ENCODE results near the gene CST5. TPM values are rescaled to one million over a fixed set of nuclear protein-coding genes. Genes with fewer than 3 reads are reported as not detected.

The CST5 gene
- total RNA-seq, 1 donor from 2014 or later = 0.50 TPM

GRCh38 chr20:23923891-23924435 lies 44.4 kb upstream of the CST5 start:
- no peaks in the 10 kb centered on the region for H4K20me1 ChIP-seq (ENCODE audit: insufficient read depth, low read length)
- H3K36me3 ChIP-seq (ENCODE audit: insufficient read depth, low read length) = no peaks in the 10 kb centered on the region
- FAIRE-seq (no peak), DNase-seq (ENCODE audit: low read depth) (no peak)
- peaks cover 12% of the 10 kb centered on the region for H3K4me1 Mint-ChIP-seq (ENCODE audit: low read depth, unreplicated experiment)
- no peaks in the 10 kb centered on the region for H3K9me3 ChIP-seq (ENCODE audit: insufficient read depth, low read depth, low read length)
- H3K27me3 Mint-ChIP-seq (ENCODE audit: low read depth, unreplicated experiment) = peaks cover 28% of the 10 kb centered on the region
- TF ChIP-seq EZH2 (IDR thresholded peaks at IDR 0.05; ENCODE audit: insufficient read depth, low read length) (no peak), CTCF (IDR thresholded peaks at IDR 0.05; ENCODE audit: insufficient read depth, low read depth, low read length) (no peak)
- no peaks in the 10 kb centered on the region for H3K27me3 ChIP-seq (ENCODE audit: insufficient read depth, low read length)
- H3K9me3 Mint-ChIP-seq (ENCODE audit: unreplicated experiment) = no peaks in the 10 kb centered on the region
- no peak overlapping the region for H2AFZ ChIP-seq (ENCODE audit: low read depth, low read length)
- no peak overlapping the region for H3K27ac Mint-ChIP-seq (ENCODE audit: unreplicated experiment)
- no peaks in the 10 kb centered on the region for H3K79me2 ChIP-seq (ENCODE audit: insufficient read depth, low read length)
- H3K4me1 ChIP-seq (ENCODE audit: insufficient read depth, low read length) = no peaks in the 10 kb centered on the region
- no peak overlapping the region for H3K4me3 Mint-ChIP-seq (ENCODE audit: unreplicated experiment)
- H3K9ac ChIP-seq (ENCODE audit: low read length) = no peak overlapping the region
- H3K4me2 ChIP-seq (ENCODE audit: low read length) = no peak overlapping the region
- H3K36me3 Mint-ChIP-seq (ENCODE audit: low read depth, unreplicated experiment) = no peaks in the 10 kb centered on the region
- H3K4me3 ChIP-seq (ENCODE audit: insufficient read depth, low read depth, low read length) = no peak overlapping the region
- no peak overlapping the region for H3K27ac ChIP-seq (ENCODE audit: low read depth, low read length)

- Mint-ChIP-seq H3K27ac (ENCODE audit: unreplicated experiment) (no peak overlapping the region), H3K4me1 (ENCODE audit: low read depth, unreplicated experiment) (peaks cover 12% of the 10 kb centered on the region), H3K9me3 (ENCODE audit: unreplicated experiment) (no peaks in the 10 kb centered on the region), H3K27me3 (ENCODE audit: low read depth, unreplicated experiment) (peaks cover 31% of the 10 kb centered on the region), H3K4me3 (ENCODE audit: unreplicated experiment) (no peak overlapping the region), H3K36me3 (ENCODE audit: low read depth, unreplicated experiment) (no peaks in the 10 kb centered on the region)
- Histone ChIP-seq H3K9ac (ENCODE audit: low read length) (no peak overlapping the region), H3K4me2 (ENCODE audit: low read length) (no peak overlapping the region), H3K27ac (ENCODE audit: low read depth, low read length) (no peak overlapping the region), H2AFZ (ENCODE audit: low read depth, low read length) (no peak overlapping the region), H3K4me1 (ENCODE audit: insufficient read depth, low read length) (no peaks in the 10 kb centered on the region), H3K9me3 (ENCODE audit: insufficient read depth, low read depth, low read length) (no peaks in the 10 kb centered on the region), H4K20me1 (ENCODE audit: insufficient read depth, low read length) (no peaks in the 10 kb centered on the region), H3K79me2 (ENCODE audit: insufficient read depth, low read length) (no peaks in the 10 kb centered on the region), H3K36me3 (ENCODE audit: insufficient read depth, low read length) (no peaks in the 10 kb centered on the region), H3K4me3 (ENCODE audit: insufficient read depth, low read depth, low read length) (no peak overlapping the region), H3K27me3 (ENCODE audit: insufficient read depth, low read length) (no peaks in the 10 kb centered on the region)
- no peak for TF ChIP-seq EZH2 (IDR thresholded peaks at IDR 0.05; ENCODE audit: insufficient read depth, low read length)
- no peak for TF ChIP-seq CTCF (IDR thresholded peaks at IDR 0.05; ENCODE audit: insufficient read depth, low read depth, low read length)
- FAIRE-seq (no peak), DNase-seq (ENCODE audit: low read depth) (no peak)
Observed at GRCh38 chr20:23923311-23923710, 43.8 kb upstream of the CST5 start.
